ENCODE results near the gene TENM4.

Gene TENM4

DNA sequence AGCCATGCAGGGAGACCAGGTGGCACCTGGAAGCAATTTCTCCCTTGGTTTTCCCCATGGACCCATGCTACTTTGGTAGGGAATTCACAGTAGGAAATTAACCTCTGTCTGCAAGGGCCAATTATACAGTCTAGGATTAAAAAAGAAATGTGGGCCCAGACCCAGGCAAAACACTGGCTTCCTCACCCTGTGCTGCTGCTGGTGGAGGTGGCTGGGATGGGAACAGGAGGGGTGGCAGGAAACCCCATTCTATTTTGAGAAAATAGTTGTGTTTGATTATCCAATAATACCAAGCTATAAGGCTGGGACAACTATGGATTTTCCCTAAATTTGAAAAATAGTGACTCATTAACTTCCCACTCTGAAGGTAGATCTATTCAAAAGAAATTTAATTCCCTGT is 449.1 kb downstream of the TENM4 start:
- H3K27ac ChIP-seq (ENCODE audit: low read depth, low read length) = no peak overlapping the region
- TF ChIP-seq EZH2phosphoT487 (IDR thresholded peaks at IDR 0.05; ENCODE audit: borderline replicate concordance, low read length) (no peak), CTCF (IDR thresholded peaks at IDR 0.05; ENCODE audit: low read depth, low read length, poor library complexity, severe bottlenecking) (no peak)
- no peak overlapping the region for H3K4me3 ChIP-seq (ENCODE audit: low read length)
- H3K79me2 ChIP-seq (ENCODE audit: control insufficient read depth, low read length) = no peaks in the 10 kb centered on the region
- H3K9me3 ChIP-seq (ENCODE audit: control insufficient read depth, insufficient read depth, low read length) = no peaks in the 10 kb centered on the region
- no peaks in the 10 kb centered on the region for H3F3A ChIP-seq (ENCODE audit: control insufficient read depth, insufficient read depth)
- H3K4me2 ChIP-seq (ENCODE audit: low read length) = no peak overlapping the region
- 0 out of 2 replicates have a peak, but pooled peaks cover 2% of the 10 kb centered on the region for H3K27me3 ChIP-seq (ENCODE audit: control insufficient read depth, low read length)
- H3K4me1 ChIP-seq (ENCODE audit: control insufficient read depth, low read length) = no peaks in the 10 kb centered on the region
- no peaks in the 10 kb centered on the region for H3K36me3 ChIP-seq (ENCODE audit: control insufficient read depth, low read length)
- no peaks in the 10 kb centered on the region for H4K20me1 ChIP-seq (ENCODE audit: control insufficient read depth, insufficient read depth, low read depth, low read length)
- no peaks in the 10 kb centered on the region for H3K9me2 ChIP-seq (replicated peaks; ENCODE audit: control insufficient read depth, low read length)

- no peaks in the 10 kb centered on the region for H3F3A ChIP-seq (ENCODE audit: control insufficient read depth, insufficient read depth)
- no peaks in the 10 kb centered on the region for H3K4me1 ChIP-seq (ENCODE audit: control insufficient read depth, low read length)
- no peaks in the 10 kb centered on the region for H4K20me1 ChIP-seq (ENCODE audit: control insufficient read depth, insufficient read depth, low read depth, low read length)
- H3K4me3 ChIP-seq (ENCODE audit: low read length) = no peak overlapping the region
- H3K36me3 ChIP-seq (ENCODE audit: control insufficient read depth, low read length) = no peaks in the 10 kb centered on the region
- no peaks in the 10 kb centered on the region for H3K79me2 ChIP-seq (ENCODE audit: control insufficient read depth, low read length)
- 0 out of 2 replicates have a peak, but pooled peaks cover 2% of the 10 kb centered on the region for H3K27me3 ChIP-seq (ENCODE audit: control insufficient read depth, low read length)
- H3K4me2 ChIP-seq (ENCODE audit: low read length) = no peak overlapping the region
- no peak overlapping the region for H3K27ac ChIP-seq (ENCODE audit: low read depth, low read length)
- no peak for TF ChIP-seq EZH2phosphoT487 (IDR thresholded peaks at IDR 0.05; ENCODE audit: borderline replicate concordance, low read length)
- TF ChIP-seq CTCF (IDR thresholded peaks at IDR 0.05; ENCODE audit: low read depth, low read length, poor library complexity, severe bottlenecking) = no peak
- no peaks in the 10 kb centered on the region for H3K9me2 ChIP-seq (replicated peaks; ENCODE audit: control insufficient read depth, low read length)
- no peaks in the 10 kb centered on the region for H3K9me3 ChIP-seq (ENCODE audit: control insufficient read depth, insufficient read depth, low read length)
Measured at GRCh38 chr11:78990261-78990660, 450.6 kb downstream of the TENM4 start.

DNA sequence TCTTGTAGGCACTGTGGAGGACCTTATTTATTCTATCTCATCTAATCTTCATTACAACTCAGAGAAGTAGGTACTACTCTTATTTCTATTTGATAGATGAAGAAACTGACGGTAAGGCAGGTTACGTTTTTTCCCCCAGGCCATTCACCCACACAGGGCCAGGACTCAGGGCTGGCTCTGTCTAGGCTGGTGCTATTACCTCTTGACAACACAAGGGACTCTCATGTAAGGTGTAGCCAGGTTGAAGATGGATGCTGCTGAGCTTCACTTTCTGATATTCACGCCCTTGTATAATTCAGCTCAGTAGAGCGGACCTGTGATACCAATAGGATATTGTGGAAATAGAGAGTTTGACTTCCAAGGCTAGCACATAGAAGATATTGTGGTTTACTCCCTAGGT is 453.1 kb downstream of the TENM4 start:
- Histone ChIP-seq H4K20me1 (ENCODE audit: control insufficient read depth, insufficient read depth, low read depth, low read length) (no peaks in the 10 kb centered on the region), H3F3A (ENCODE audit: control insufficient read depth, insufficient read depth) (no peaks in the 10 kb centered on the region), H3K27ac (ENCODE audit: low read depth, low read length) (no peak overlapping the region), H3K79me2 (ENCODE audit: control insufficient read depth, low read length) (no peaks in the 10 kb centered on the region), H3K27me3 (ENCODE audit: control insufficient read depth, low read length) (no peaks in the 10 kb centered on the region), H3K9me2 (replicated peaks; ENCODE audit: control insufficient read depth, low read length) (no peaks in the 10 kb centered on the region), H3K4me3 (ENCODE audit: low read length) (no peak overlapping the region), H3K9me3 (ENCODE audit: control insufficient read depth, insufficient read depth, low read length) (no peaks in the 10 kb centered on the region), H3K4me2 (ENCODE audit: low read length) (no peak overlapping the region), H3K36me3 (ENCODE audit: control insufficient read depth, low read length) (no peaks in the 10 kb centered on the region), H3K4me1 (ENCODE audit: control insufficient read depth, low read length) (no peaks in the 10 kb centered on the region)
- TF ChIP-seq CTCF (IDR thresholded peaks at IDR 0.05; ENCODE audit: low read depth, low read length, poor library complexity, severe bottlenecking) = no peak
- TF ChIP-seq EZH2phosphoT487 (IDR thresholded peaks at IDR 0.05; ENCODE audit: borderline replicate concordance, low read length) = no peak

DNA sequence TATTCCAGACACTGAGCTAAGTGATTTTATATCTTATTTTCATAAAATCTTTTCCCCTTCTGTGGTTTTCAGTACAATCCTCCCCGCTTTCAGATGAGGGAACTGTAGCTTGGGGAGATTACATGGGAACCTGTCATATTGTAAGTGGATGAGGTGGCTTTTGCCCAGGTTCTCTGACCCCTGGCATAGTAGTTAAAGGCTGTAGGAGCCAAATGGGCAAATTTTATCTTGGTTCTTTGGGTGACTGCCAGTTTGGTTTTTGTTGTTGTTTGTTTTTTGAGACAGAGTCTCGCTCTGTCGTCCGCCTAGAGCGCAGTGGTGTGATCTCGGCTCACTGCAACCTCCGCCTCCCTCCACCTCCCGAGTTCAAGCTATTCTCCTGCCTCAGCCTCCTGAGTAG is 454.5 kb downstream of the TENM4 start:
- H3K36me3 ChIP-seq (ENCODE audit: control insufficient read depth, low read length) = no peaks in the 10 kb centered on the region
- H3K4me2 ChIP-seq (ENCODE audit: low read length) = no peak overlapping the region
- no peaks in the 10 kb centered on the region for H3K4me1 ChIP-seq (ENCODE audit: control insufficient read depth, low read length)
- H3K79me2 ChIP-seq (ENCODE audit: control insufficient read depth, low read length) = no peaks in the 10 kb centered on the region
- no peaks in the 10 kb centered on the region for H4K20me1 ChIP-seq (ENCODE audit: control insufficient read depth, insufficient read depth, low read depth, low read length)
- H3K27ac ChIP-seq (ENCODE audit: low read depth, low read length) = no peak overlapping the region
- H3K4me3 ChIP-seq (ENCODE audit: low read length) = no peak overlapping the region
- no peak for TF ChIP-seq CTCF (IDR thresholded peaks at IDR 0.05; ENCODE audit: low read depth, low read length, poor library complexity, severe bottlenecking)
- TF ChIP-seq EZH2phosphoT487 (IDR thresholded peaks at IDR 0.05; ENCODE audit: borderline replicate concordance, low read length) = no peak
- H3K9me3 ChIP-seq (ENCODE audit: control insufficient read depth, insufficient read depth, low read length) = no peaks in the 10 kb centered on the region
- no peaks in the 10 kb centered on the region for H3K27me3 ChIP-seq (ENCODE audit: control insufficient read depth, low read length)
- no peaks in the 10 kb centered on the region for H3F3A ChIP-seq (ENCODE audit: control insufficient read depth, insufficient read depth)
- H3K9me2 ChIP-seq (replicated peaks; ENCODE audit: control insufficient read depth, low read length) = no peaks in the 10 kb centered on the region

Measured in DOHH2 (cell line).